ENCODE results near the gene MX2.
A peak's percentile ranks its signal among the peaks of the same experiment; 100 is the strongest.
"Not testable (repeated sequence)": the region's sequence is repeated elsewhere in the genome, so short reads cannot be mapped to it uniquely, and the experiment has no call there.

The MX2 gene

GRCh38 chr21:41390043-41390639 lies 28.3 kb downstream of the MX2 start:
- no peak for DNase-seq

GRCh38 chr21:41393876-41394465 lies 32.1 kb downstream of the MX2 start:
- no peak for DNase-seq

DNA sequence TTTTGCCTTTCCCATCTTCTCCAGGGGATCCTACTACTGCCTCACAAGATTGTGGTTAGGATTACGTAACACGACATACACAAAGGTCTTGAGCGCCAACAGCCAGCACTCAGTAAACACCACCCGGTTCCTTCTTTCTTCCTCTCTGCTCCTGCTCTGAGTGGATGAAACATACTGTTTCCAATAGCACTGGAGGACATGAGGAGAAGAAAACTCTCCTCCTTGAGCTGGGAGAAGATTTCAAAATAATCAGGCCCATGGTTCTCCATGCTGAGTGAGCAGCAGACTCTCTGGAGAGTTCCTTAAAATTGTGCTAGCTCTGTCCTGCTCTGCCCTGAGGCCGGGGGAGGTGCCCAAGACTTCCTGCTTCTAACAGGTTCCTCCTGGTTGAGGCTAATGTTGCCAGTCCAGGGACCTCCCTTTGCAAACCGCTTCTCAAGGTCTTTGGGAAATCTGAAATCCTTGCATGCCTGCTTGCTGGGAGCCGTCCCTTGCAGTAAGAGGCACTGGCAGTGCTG lies 34.8 kb downstream of the MX2 start:
- DNase-seq = peak; percentile 18

DNA sequence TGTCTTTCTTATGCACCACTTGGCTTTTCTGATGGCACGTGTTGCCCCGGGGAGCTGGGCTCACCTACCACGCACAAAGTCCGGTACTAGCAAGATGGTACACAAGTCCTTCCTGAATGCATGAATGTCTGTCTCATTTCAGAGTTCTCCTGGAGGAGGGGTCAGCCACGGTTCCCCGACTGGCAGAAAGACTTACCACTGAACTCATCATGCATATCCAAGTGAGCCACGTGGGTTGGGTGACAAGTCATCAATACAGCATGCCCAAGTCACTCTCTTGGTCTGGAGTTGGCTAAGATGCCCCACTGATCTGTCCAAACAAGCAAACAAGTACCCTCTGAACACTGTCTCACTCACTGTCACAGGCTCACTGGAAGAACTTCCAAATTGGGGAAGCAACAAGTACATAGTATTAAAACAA lies 35.7 kb downstream of the MX2 start:
- DNase-seq = no peak

DNA sequence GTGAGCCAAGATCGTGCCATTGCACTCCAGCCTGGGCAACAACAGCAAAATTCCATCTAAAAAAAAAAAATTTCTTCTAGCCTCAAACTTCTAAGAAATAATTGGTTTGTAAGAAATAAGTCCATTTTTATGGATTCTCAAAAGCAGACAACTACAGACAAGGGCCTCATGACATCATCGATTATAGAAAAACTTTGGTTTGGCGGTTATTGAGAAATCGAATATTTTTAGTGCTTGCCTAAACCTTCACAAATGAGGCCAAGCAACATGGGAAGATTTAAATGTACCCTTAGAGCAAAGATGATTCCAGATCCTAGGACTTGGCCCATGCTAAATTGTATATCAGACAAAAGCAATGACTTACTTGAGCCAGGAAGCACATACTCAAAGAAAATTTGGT lies 36.4 kb downstream of the MX2 start:
- no peak for DNase-seq

- no peak for DNase-seq
Measured at GRCh38 chr21:41398831-41399230, 37.0 kb downstream of the MX2 start.

DNA sequence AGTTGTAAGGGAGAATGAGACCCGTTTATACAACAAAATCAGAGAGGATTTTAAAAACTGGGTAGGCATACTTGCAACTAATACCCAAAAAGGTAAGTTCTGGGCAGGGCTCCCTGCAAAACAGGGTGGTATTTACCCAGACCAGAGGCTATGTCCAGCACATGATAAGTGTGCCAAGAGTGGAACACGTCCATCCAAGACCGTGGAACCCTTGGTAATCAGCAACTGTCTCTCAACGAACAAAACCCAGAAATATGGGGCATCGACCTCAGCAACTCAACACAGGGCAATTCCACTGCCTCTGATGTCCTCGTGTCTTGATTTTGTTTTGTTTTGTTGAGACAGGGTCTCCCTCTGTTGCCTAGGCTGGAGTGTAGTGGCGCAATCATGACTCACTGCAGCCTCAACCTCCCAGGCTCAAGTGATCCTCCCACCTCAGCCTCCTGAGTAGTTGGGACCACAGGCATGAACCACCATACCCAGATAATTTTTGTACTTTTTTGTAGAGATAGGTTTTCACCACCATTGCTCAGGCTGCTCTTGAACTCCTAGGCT lies 37.5 kb downstream of the MX2 start:
- DNase-seq = no peak

GRCh38 chr21:41402231-41402630 lies 40.4 kb downstream of the MX2 start:
- DNase-seq = no peak

DNA sequence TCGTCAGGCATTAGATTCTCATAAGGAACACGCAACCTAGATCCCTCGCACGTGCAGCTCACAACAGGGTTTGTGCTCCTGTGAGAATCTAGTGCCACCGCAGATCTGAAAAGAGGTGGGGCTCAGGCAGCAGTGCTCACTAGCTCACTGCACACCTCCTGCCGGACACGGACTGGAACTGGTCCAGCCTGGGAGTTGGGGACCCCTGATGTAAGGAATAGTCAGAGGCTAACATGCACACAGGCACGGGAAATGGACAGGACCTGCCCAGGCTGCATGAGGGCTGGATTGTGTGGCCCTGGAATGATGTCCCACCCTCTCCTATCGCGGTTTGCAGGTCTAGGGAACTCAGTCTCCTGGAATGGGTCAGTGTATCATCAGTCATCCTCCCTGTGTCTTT lies 41.0 kb downstream of the MX2 start:
- no peak for DNase-seq

DNA sequence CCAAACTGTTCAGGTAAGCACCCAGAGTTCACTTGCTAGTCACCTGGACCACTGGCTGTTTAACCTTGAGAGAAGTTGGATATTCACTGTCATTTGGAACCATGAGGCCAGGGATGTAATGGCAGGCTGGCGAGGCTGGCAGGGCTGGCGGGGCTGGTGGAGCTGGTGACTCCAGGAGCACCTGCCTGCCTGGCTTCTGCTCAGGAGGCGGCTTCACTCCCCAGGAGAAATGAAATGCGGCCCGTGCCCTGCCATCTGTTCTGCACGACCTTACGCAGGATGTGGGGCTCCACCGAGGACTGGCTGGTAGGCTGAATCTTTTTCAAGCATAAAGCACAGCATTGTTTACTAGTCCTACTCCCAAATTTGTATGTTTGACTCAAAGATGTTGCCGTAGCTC lies 41.5 kb downstream of the MX2 start:
- no peak for DNase-seq

DNA sequence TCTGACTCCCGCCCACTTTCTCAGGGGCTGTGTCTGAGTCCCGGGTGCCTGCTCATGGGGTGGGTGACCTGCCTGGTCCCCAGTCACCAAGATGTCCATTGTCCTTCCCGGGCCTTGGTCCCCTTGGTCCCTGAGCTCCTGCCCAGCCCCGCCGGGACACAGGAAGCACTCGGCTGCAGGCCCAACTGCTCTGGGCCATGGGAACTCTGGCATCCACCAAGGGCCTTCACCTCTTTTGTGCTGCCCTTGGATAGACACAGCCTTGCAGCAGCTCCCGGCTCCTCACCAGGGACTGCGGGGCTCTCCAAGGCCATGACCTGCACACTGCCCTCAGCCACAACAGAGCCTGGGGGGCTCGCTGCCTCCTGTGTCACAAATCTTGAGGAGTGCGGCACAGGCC lies 42.1 kb downstream of the MX2 start:
- no peak for DNase-seq

DNA sequence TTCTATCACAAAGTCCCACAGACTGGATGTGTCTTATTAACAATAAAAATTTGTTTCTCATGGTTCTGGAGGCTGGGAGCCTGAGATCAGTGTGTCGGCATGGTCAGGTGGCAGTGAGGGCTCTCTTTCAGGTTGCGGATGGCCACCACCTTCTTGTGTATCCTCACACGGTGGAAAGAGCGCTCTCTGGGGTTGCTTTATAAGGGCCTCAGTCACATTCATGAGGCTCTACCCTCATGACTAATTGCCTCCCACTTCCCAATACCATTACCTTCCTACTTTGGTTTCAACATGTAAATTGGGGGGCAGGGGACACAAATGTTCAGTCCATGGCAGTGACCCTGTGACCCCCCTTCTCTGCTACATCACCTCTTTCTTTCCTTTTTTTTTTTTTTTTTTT lies 43.5 kb downstream of the MX2 start:
- DNase-seq = no peak

DNA sequence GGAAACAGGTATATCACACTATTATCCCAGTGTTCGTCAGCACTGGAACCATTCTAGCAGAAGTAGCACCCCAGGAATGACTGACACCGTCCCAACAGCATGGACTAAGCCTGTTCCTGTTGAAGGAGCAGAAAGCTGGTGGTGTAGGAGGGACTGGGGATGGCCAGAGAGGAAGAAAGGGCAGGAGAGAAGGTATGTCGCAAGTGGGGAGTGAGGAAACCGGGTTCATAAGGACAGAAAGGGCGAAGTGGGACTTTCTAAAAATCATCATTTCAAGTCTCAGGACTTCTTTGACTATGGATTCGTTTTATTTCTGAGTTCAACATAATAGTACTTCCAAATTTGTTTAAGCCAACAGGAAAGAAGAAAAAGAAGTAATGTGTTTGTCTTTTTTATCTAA lies 44.5 kb downstream of the MX2 start:
- DNase-seq = no peak

DNA sequence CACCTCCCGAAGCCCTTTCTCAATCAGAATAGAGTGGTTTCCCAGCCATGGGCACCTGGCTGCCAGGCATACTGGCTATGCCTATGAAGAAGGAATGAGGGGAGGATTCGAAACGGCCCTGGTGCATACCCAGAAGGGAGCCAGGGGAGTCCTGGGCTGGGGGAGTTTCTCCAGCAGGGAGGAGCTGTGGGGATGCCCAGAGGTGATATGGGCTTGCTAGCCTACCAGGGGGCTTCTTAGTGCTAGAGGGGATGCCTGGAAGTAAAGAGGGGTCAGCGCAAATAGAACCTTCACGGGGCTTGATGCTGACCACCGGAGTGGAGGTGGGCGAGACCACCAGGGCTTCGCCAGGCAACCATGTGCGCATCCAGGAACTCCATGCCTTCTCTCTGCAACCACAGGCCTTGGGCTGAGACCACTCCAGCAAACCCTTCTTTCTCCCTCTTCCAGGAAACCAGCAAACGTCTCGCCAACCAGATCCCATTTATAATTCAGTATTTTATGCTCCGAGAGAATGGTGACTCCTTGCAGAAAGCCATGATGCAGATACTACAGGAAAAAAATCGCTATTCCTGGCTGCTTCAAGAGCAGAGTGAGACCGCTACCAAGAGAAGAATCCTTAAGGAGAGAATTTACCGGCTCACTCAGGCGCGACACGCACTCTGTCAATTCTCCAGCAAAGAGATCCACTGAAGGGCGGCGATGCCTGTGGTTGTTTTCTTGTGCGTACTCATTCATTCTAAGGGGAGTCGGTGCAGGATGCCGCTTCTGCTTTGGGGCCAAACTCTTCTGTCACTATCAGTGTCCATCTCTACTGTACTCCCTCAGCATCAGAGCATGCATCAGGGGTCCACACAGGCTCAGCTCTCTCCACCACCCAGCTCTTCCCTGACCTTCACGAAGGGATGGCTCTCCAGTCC lies 46.0 kb downstream of the MX2 start:
- DNase-seq = no peak

GRCh38 chr21:41410361-41410760 lies 48.5 kb downstream of the MX2 start:
- peak; percentile 7 for DNase-seq

DNA sequence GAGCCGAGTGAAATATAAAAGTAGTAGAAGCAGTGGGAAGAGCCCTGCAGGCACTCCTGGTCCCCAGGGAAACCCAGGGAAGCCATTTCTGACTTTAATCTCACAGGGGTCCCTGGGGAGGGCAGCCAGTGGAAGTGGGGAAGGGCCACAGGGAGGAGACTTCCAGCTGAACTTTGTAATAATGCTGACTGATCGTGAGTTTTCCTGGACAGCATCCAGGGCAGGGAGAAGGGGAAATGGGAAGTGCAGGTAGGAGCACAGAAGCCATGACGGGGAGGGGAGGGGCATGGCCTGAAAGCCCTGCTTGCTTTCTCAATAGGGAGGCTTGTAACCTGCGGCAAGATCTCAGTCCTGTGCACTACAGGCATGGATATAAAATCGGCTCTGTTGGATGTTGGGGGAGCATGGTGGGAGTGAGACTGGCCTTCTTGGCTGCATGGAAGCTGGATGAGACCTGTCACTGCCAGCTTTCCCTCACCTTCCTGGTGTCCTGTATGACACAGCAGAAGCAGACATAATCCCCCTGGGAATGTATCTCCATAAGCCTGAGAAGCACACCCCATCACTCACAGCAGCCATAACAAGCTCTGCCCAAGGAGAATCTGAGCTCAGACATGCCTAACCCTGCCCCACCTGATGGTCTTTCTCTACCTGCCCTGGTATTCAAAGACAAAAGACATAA lies 49.1 kb downstream of the MX2 start:
- no peak for DNase-seq

DNA sequence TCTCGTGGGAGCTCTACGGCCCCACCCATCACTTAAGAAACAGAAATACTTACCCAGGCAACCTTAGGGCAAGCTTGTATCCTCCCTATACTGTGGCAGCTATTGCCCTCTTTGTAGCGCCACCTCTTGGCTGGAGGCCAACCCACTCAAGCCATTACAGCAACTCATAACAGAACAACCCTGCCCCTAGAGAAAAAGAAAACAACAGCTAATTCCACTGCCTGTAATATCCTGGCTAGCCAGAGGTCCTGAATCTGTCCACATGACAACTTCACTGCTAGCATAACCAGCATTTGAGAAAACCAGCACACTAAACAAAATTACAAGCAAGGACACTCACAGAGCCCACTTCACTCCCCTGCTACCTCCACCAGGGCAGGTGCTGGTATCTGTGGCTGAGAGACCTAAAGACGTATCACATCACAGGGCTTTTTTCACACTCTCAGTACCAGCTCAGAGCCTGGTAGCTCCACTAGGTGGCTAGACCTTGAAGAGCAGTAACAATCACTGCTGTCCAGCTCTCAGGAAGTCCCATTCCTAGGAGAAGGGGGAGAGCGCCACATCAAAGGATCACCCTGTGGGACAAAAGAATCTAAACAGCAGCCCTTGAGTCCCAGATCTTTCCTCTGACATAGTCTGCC lies 49.7 kb downstream of the MX2 start:
- DNase-seq = no peak

DNA sequence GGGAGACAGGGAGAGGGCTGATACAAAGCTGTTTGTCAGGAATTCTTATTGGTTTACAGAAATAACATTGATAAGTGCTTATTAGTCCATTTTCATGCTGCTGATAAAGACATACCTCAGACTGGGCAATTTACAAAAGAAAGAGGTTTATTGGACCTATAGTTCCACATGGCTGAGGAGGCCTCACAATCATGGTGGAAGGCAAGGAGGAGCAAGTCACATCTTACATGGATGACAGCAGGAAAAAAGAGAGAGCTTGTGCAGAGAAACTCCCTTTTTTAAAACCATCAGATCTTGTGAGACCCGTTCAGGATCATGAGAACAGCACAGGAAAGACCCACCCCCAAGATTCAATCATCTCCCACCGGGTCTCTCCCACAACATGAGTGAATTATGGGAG lies 55.7 kb downstream of the MX2 start:
- DNase-seq = not testable (repeated sequence)

GRCh38 chr21:41418393-41418792 lies 56.6 kb downstream of the MX2 start:
- DNase-seq = no peak

DNA sequence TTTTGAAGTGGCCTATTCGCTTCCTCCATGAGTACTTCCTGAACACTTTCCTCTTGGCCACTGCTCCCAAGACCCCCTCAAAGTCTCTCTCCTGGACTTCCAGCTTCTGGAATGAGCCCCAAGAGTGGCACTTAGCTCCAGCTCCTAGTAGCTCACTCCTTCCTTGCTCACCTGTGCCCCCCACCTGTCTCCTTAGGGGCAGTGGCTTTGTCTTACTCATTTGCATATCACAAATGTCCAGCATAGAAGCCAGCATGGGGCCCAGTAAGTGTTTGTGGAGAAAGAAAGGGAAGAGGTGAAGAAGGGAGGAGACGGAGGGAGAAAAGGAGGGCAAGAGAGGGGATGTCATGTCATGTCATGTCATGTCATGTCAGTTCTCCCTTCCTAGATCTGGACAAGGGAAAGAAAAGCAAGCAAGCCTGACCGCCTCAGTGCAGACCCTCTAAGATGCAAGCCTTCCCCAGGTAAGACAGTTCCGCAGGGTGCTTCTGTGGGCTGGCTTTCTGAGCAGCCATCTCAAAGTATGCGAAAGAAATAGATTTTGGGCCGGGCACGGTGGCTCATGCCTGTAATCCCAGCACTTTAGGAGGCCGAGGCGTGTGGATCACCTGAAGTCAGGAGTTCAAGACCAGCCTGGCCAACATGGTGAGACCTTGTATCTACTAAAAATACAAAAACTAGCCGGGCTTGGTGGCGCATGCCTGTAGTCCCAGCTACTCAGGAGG lies 57.3 kb downstream of the MX2 start:
- no peak for DNase-seq

GRCh38 chr21:41419921-41420862 lies 58.4 kb downstream of the MX2 start:
- peak; percentile 93 for DNase-seq

Data from fibroblast of skin of right quadriceps (primary cell).